ENCODE measurements around the gene SPSB4.

SPSB4 gene

DNA sequence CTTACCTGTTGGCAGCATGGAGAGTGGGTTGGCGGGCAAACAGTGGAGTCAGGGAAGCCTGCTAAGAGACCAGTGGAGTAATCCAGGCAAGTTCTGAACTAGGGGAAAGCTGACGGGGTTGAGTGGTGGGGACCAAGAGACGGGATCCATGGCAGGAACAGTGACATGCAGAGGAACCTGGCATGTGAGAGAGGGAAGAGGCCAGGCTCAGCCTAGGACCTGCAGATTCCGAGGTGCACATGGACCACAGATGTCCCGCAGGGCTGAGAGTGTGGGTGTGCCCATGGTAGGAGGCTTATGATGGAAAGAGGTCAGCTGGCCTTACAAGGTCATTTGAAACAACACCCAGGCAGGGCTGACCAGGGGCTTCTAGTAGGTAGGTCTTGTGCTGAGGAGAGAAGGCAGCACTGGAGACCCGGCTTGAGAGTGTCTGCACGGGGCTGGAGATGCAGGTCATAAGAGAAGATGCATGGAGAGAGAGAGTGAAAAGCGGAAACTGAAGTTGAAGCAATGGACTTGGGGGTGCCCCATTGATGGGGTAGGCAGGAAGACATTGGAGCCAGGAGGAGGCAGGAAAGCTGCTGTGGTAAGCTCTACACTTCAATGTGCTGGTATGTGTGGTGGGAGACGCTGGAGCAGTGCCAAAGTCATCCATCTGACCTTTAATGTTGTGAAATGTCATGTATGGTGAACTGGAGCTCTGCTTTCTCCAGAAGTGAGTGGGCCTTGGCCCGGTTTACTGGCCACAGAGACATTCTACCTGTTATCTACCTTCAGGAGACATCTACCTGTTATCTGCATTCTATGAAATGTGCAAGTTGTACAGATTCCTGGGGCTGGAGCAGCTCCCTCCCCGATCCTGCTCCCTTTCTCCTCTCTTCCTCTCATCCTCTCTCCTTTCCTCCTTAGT, 4.6 kb downstream of the SPSB4 start:
- DNase-seq: no peak

DNA sequence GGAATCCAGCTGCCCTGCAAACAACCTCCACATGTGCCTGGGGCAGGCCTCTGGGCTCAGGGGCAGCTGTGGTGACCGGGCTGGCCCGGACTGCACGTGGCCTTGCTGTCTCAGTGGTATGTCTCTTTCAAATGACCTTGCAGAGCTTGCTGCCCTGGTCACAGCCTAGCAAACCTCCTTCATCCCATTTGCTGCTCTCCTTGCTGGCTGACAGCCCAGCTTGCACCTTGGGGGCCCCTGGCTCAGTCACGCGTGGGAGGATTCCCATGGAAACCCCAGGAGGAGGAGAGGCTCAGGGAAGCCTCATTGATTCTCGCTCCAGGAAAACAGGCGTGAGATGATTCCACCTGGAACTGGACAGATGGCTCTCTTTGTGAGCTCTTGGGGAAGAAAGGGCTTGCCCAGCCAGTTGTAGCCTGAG, 5.6 kb downstream of the SPSB4 start:
- DNase-seq: no peak

DNA sequence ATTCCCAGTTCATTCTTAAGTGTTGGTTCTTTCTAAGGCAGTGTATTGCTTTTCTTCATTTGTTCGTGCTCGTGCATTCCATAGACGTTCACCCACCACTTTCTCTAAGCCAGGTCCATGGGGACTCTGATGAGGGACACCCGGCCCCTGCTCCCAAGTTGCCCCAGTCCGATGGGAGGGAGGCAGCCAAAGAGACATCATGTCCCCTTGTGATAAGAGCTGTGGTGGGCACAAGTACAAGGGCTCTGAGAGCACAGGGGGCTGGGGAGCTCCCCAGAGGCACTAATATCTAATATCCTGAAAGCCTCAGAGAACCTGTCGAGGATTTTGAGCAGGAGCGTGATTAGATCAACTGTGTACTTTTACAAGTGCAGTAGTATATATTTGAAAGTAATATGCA, 6.3 kb downstream of the SPSB4 start:
- no peak for DNase-seq

DNA sequence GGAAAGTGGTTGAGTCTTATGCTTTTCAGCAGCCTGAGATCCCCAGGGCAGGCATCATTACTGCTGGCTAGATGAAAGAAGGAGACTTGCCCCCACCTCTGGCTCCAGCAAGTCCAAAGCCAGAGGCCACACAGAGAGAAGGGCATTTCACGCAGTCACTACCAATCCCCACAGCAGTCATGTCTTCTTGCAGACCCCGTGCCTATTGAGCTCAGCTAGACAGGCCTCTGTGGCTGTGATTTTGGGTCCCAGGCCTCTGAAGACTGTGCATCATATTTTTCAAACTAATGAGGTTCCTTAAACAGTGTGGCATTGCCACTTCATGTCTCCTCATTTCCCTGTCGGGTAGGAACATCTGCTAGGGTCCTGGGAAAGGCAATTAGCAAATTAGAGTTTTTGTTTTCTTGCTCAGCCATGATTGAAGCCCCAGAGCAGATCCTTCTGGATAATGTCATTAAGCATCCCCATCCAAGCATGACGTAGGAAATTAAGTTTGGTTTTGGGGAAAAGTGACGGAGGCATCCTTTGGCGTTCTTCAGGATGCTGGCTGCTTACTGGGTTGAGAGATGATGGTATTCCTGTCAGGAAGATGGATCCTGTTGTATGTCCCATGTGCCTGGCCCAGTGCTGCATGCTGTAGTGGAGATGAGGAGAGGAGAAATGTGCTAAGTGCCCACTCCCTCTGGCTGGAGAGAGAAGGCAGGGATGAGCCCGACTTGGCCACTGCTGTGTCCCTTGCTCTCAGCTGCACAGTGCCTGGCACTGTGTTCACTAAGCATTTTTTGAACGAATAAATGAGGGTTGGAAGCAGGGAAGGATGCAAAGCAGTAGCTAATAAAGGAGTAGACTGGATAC, 7.0 kb downstream of the SPSB4 start:
- DNase-seq: no peak

DNA sequence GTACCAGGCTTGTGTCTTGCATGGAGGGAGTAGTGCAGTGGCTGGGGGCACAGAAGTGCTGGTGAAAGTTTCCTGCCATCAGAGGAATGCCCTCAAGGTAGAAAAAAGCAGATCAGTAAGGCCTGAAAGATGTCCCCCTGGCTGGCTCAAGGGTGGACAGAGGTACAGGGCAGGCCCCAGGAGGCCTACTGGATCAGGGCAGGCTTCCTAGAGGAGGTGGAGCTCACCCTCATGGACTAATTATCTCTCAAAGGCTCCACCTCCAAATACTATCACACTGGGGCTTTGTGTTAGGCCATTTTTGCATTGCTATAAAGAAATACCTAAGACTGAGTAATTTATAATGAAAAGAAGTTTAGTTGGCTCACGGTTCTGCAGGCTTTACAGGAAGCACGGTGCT, 7.8 kb downstream of the SPSB4 start:
- no peak for DNase-seq

DNA sequence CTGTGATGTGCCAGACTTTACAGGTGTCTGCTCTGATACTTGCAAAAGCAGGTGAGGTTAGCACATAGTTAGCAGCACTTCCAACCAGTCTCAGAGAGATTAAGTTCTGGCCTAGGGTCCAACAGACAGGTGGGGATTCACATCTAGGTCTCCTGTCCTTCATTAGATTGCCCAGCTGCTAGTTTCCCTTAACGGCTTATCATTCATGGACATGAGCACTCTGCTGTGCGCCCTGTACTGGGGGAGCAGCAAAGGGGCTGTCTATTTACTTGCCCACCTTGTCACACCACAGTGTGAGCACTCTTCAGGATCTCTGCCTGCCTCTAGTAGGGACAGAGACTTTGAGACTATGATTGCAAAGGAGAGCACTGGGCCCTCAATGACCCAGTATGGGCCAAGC, 8.7 kb downstream of the SPSB4 start:
- no peak for DNase-seq

DNA sequence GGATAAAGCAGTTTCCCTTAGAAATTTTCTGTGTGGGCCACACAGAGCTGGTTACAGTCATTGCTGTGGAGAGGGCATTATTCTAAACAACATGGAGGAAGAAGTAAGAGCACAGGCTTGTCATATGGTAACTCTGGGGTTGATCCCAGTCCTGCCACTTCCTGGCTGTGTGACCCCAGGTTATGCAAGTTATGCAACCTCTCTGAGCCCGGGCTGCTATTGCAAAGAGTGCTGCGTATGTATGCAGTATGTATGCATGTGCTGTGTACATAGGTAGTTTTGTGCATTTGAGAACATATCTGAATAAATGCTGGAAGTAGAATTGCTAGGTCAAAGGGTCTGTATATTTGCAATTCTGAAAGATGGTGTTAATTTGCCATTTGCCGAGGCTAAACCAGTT, 9.2 kb downstream of the SPSB4 start:
- no peak for DNase-seq

DNA sequence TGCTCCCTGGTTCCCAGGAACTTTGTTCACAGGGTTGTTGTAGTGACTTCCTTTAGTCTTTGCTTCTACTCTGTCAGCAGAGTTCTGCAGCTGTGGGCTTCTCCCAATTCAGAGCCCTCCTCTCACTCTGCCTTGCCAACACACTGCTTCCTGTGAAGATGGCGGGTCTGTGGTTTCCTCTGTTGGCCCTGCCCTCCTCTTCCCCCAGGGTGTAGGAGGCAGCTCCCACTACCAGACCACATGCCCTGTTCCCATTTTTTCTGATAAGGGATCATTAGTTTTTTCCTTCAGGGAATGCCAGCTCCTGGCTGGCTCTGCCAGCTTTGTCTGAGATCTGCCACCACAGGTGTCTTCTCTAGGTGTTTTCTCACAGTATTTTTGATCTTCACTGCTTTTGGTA, 12.7 kb downstream of the SPSB4 start:
- no peak for DNase-seq

DNA sequence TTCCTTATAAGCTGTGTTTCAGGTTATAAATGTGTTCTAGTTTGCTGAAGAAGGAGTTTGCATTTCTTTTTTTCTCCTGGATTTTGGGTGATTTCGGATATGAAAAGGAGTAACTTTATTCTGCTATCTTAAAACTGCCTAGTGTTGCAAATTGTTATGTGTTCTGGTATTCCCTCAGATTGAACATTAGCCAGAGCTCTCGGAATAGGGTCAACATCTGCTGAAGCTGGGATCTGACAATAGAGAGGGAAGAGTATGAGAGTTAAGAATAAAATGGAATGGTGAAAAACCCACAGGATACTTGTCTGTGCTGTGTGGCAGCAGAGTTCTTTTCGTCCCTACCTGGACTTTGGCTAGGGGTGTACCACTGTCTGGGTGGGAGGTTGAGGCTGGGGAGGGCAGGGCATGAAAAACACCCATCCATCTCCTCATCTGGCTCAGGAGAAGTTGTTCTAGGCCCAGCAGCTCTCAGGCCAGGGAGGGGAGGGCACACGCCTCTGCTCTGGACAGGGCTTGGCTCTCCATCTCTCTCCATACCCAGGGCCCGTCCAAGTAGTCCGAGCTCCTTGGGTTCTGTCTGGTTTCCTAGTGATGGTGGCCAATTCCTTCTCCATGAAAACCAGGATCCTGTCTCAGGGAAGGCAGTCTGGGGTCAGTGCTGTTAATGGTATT, 13.2 kb downstream of the SPSB4 start:
- DNase-seq: no peak

DNA sequence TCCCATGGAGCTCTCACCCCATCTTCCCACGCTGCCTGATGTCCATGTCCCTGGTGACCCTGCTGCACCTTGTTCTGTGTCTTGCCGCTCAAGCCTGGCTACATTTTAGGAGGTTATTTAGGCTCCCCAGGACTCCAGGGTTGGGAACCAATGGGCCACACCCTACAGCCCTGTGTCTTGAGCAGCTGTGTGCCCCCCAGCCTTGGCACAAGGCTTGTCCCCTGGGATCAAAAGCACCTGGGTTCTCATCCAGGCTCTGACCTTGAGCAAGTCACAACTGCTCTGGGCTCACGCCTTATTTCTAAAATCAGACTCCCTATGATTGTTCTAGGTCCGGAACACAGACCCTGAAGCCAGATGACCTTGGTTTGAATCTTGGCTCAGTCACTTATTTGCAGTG, 14.1 kb downstream of the SPSB4 start:
- no peak for DNase-seq

DNA sequence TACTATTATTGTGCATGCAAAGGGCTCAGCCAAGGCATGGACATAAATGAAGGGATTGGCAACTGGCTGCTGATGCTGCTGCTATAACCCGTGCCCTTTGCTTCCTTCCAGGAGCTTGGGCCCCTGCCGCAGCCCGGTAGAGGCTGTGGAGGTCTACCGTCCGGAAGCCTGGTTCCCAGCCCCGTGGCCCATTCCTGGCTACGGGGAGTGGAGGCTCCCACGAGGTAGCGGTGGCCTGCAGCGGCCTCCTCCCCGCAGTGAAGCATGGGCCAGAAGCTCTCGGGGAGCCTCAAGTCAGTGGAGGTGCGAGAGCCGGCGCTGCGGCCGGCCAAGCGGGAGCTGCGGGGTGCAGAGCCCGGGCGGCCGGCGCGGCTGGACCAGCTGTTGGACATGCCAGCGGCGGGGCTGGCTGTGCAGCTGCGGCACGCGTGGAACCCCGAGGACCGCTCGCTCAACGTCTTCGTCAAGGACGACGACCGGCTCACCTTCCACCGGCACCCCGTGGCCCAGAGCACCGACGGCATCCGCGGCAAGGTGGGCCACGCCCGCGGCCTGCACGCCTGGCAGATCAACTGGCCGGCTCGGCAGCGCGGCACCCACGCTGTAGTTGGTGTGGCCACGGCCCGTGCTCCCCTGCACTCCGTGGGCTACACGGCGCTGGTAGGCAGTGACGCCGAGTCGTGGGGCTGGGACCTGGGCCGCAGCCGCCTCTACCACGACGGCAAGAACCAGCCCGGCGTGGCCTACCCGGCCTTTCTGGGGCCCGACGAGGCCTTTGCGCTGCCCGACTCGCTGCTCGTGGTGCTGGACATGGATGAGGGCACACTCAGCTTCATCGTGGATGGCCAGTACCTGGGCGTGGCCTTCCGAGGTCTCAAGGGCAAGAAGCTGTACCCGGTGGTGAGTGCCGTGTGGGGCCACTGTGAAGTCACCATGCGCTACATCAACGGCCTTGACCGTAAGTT, 15.0 kb downstream of the SPSB4 start:
- DNase-seq: no peak

DNA sequence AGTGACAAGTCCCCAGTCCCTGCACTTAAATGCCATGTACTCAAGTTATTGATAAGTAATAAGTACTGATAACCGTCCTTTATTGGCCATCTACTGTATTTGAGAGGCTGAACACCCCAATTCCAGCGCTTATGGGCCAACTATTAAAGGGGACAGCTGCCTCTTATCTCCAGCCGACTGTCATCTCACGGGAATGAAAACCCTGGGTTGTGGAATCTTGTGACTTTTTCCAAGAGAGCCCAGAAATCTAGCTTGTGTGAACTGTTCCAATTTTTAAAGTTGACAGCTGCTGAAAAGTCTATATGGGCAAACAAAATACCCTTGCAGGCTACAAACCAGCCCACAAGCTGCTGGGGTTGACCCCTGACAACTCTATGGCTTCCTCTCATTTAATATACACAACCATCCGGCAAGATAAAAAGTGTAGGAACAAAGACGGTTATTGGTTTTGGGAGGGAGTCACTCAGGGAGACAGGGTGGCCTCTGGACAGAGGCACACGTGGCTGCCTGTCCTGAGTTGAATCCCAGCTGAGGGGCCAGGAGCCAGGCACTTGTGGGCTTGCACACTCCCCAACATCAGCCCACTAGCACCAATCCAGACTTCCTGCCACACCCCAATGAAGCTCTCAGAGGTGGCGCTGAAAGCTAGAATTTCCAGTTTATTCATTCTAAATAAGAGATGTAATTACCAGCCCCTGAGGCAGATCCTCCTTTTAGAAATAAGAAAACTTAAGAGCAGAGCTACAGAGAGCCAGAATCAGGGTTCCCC, 16.2 kb downstream of the SPSB4 start:
- no peak for DNase-seq

DNA sequence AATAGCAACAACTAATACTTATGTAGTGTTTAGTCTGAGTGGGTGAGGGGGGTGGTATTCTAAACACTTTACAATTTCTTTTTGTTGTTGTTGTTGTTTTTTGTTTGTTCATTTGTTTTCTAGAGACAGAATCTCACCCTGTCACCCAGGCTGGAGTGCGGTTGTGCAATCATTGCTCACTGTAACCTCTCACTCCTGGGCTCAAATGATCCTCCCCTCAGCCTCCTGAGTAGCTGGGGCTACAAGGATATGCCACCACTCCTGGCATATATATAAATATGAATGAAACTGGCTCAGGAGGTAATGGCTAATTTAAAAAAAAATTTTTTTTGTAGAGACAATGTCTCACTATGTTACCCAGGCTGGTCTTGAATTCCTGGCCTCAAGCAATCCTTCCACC, 19.1 kb downstream of the SPSB4 start:
- DNase-seq: no peak

DNA sequence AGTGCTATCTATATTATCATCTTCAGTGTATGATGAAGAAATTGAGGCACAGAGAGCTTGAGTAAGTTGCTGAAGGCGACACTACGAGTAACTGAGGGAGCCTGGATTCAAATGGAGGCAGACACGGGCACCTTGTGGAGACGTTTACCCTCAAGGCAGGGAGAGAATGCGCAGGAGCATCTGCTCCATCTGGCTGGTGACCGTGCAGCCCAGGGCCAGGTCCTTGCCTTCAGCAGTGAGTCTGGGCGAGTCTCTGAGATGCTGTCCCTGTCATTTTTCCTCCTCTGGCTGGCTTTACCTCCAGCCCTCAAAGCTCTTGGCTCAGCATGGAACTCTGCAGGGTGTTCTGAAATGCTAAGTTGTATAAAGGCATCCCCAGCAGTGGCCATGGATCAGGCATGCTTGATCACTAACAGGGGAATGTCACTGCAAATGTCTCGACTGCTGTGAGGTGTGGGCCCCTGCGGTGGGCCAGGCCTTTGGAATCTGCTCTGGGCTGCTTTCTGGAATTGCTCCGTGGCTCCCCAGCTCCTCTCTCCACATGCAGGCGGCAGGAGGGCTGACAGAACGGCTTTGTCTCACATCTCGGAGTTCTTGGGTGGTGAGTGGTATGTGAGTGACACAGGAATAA, 19.7 kb downstream of the SPSB4 start:
- no peak for DNase-seq

DNA sequence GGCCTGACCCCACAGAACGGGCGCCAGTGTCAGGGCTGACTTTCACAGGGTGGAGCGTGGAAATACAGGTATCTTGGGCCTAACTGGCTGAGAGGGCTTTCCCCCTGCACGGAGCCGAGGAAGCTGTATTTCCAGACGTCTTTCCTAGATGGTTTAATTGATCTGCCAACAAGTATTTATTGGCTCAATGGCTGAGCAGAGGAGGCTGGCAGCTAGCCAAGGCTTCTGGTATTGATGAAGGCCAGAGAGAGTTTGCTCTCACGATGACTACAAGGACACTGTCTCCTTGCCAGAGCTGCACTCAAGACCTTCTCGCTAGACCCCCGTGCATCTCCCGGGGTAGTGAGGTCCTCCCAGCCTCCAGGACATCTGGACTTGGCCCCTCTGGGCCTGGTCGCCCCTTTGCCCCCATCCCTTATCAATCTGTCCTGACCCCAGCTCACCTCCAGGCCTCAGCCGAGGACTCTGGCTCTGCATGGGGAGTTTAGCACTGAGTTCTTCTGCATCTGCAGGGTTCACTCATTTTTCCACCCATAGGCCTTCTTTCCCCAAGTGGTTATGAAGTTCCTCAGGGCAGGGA, 20.6 kb downstream of the SPSB4 start:
- no peak for DNase-seq

DNA sequence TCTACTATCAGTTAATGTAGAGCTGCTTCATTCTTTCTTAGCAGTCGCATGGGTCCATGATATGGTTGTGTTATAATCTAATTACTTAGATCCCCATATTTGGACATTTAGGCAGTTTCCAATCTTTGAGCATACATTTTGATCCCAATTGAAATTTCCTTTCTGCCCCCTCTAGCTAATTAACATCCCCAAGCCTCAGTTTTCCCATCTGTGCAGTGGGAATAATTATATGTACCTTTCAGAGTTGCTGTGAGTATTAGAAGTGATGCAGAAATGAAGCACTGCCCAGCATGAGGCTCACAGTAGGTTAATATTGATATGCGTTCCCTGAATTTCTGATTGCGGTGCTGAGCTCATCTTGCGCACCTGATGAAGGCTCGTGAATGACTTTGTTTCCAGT, 21.8 kb downstream of the SPSB4 start:
- DNase-seq: no peak

DNA sequence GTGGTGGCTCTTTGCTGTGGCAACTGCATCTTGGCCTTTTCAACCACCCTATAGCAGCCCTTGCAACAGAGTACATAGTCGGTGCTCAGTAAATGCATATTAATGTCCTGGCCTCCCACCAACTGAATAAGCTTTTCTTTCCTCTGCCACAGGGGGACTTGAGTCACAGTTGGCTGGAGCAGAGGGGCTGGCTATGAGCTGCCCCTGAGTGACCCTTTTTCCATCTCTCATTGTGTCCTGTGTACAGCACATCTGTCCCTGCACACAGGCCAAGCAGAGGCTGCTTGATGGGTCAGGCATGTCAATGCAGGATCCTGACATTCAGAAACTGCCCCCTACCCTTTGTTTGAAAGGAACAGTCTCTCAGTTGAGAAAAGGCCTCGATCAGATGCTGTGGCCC, 22.4 kb downstream of the SPSB4 start:
- no peak for DNase-seq

DNA sequence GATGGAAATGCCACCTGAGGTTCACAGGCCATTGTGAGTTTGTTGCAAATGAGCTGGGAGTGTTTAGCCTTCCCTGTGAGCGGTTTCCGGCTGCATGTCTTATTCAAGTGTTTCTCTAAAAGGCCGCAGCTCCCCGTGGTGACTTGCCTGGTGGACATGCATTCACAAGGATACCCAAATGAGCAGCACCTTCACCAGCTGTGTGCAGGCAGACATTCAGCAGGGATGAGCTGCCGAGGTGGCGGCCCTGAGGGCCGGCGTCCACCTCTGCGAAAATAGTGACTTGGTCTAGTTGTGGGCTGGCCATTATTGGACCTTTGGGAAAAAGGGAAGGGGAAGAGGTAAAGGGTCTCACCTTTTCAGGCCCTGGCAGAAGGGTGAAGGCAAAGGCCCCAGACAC, 23.4 kb downstream of the SPSB4 start:
- DNase-seq: no peak

DNA sequence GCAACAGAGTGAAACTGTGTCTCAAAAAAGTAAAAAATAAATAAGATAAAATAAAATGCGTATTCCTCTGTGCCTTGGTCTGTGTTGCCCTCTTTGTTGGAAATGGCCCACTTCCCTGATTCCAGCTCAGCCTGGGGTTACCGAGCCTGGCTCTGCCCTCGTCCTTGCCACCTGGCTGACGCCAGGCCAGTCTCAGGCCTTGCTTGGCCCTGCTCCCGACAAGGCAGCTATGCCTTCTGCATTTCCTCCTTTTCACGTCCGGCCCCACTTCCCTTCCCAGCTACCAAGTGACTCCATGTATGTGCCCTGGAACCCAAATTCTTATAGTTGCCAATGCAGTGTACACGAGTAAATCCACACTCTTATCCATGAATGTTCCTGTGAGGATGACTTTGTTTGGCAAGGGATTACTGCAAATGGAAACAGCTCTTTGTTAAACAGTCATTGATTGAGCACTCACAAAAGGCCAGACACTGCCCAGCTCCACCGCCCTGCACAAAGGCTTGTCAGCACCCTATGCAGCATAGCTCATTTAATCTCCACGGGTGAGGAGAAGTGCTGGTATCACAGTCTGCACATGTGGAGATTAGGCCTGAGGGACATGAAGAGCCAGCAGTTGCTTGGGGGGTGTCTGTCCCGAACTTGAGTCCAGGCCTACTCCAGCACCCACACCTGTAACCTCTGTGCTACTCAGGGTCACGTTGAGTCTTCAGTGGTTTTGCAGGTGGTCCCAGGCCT, 25.1 kb downstream of the SPSB4 start:
- no peak for DNase-seq

Data from CD4-positive, alpha-beta T cell treated with Interleukin-15 for 1 hour (primary cell).